Stomach (tissue), 4 donors: ENCODE results near the gene PSD2.

Experiments
- POLR2A ChIP-seq, 4 donors: fragments of 450-650 bp; IDR thresholded peaks; one replicate each; pipeline ENCODE4 v1.6.1; 2016; ENCODE audit warnings: antibody characterized with exemption in 4 of 4, control low read depth in 2 of 4, mild to moderate bottlenecking in 1 of 4, moderate library complexity in 1 of 4
- POLR2AphosphoS5 ChIP-seq, 3 donors: sonication (generic); formaldehyde crosslinking; IDR thresholded peaks; one replicate each; pipeline ENCODE4 v1.6.1; 2016; ENCODE audit warnings: antibody characterized with exemption in 3 of 3
- TF ChIP-seq, protein P1 (sequence below), 7 experiments: fragments of 450-650 bp in 4 of 7; fragments of 200-600 bp in 3 of 7; sonication (generic) in 3 of 7; IDR thresholded peaks; one replicate each; pipeline ENCODE4 v1.5.1; 2016 to 2019; ENCODE audit warnings: antibody characterized with exemption in 7 of 7, control low read depth in 2 of 7, mild to moderate bottlenecking in 1 of 7

- TF ChIP-seq, protein P1, sequence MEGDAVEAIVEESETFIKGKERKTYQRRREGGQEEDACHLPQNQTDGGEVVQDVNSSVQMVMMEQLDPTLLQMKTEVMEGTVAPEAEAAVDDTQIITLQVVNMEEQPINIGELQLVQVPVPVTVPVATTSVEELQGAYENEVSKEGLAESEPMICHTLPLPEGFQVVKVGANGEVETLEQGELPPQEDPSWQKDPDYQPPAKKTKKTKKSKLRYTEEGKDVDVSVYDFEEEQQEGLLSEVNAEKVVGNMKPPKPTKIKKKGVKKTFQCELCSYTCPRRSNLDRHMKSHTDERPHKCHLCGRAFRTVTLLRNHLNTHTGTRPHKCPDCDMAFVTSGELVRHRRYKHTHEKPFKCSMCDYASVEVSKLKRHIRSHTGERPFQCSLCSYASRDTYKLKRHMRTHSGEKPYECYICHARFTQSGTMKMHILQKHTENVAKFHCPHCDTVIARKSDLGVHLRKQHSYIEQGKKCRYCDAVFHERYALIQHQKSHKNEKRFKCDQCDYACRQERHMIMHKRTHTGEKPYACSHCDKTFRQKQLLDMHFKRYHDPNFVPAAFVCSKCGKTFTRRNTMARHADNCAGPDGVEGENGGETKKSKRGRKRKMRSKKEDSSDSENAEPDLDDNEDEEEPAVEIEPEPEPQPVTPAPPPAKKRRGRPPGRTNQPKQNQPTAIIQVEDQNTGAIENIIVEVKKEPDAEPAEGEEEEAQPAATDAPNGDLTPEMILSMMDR (IDR thresholded peaks at IDR 0.05), result no peak
- TF ChIP-seq POLR2AphosphoS5 (IDR thresholded peaks at IDR 0.05), result no peak
- no peak for TF ChIP-seq POLR2A (IDR thresholded peaks at IDR 0.05)
Measured at GRCh38 chr5:139797856-139798510, 2.4 kb downstream of the PSD2 start.
